Esophagus (tissue), 2 donors: ENCODE data around the gene KCNJ14. TPM values are rescaled to one million over a fixed set of nuclear protein-coding genes. Genes with fewer than 3 reads are reported as not detected.
A peak's percentile ranks its signal among the peaks of the same experiment; 100 is the strongest.
"Not testable (repeated sequence)": the region's sequence is repeated elsewhere in the genome, so short reads cannot be mapped to it uniquely, and the experiment has no call there.

Experiments
- H3K27ac ChIP-seq, 2 donors: one replicate each; pipeline ENCODE4 v1.5.1; 2013; ENCODE audit warnings: low read depth in 2 of 2, mild to moderate bottlenecking in 2 of 2, inconsistent platforms in 1 of 2, low read length in 1 of 2, moderate library complexity in 1 of 2
- H3K27me3 ChIP-seq, 2 donors: one replicate each; pipeline ENCODE4 v1.6.1; 2013; ENCODE audit warnings: low read length in 2 of 2, control low read depth in 1 of 2, mild to moderate bottlenecking in 1 of 2; ENCODE audit not compliant: insufficient read depth in 2 of 2, control insufficient read depth in 1 of 2
- H3K36me3 ChIP-seq, 2 donors: one replicate each; pipeline ENCODE4 v1.6.1; 2013; ENCODE audit warnings: low read length in 1 of 2; ENCODE audit not compliant: control insufficient read depth in 2 of 2, insufficient read depth in 2 of 2
- H3K4me1 ChIP-seq, 2 donors: one replicate each; pipeline ENCODE4 v1.6.1; 2013; ENCODE audit warnings: low read length in 1 of 2; ENCODE audit not compliant: control insufficient read depth in 2 of 2, insufficient read depth in 2 of 2
- H3K4me3 ChIP-seq, 2 donors: one replicate each; pipeline ENCODE4 v1.5.1; 2013; ENCODE audit warnings: low read length in 2 of 2, mild to moderate bottlenecking in 2 of 2, low read depth in 1 of 2, moderate library complexity in 1 of 2
- H3K9me3 ChIP-seq, 2 donors: one replicate each; pipeline ENCODE4 v1.6.1; 2013; ENCODE audit warnings: mild to moderate bottlenecking in 2 of 2, low read depth in 1 of 2, low read length in 1 of 2, moderate library complexity in 1 of 2; ENCODE audit not compliant: control insufficient read depth in 2 of 2, insufficient read depth in 1 of 2
- WGBS, 2 donors: extraction: QIAGEN DNeasy Blood & Tissue Kit; methylation state at CpG; one replicate each; pipeline ENCODE4 v1.1.7; 2013; 5-methylcytosine and 5-hydroxymethylcytosine counted together
- polyA plus RNA-seq, 2 donors: library from polyadenylated mRNA; stranded (reverse); fragments of 200-250 nt; gene quantifications; one replicate each; pipeline ENCODE4 v1.2.3, GENCODE V29; 2013
- donor health status: healthy with polysubstance abuse.
- donor health status: Bipolar disorder and iron deficiency.

The KCNJ14 gene
- polyA plus RNA-seq, 2 donors: 0.54 to 1.0 TPM

DNA sequence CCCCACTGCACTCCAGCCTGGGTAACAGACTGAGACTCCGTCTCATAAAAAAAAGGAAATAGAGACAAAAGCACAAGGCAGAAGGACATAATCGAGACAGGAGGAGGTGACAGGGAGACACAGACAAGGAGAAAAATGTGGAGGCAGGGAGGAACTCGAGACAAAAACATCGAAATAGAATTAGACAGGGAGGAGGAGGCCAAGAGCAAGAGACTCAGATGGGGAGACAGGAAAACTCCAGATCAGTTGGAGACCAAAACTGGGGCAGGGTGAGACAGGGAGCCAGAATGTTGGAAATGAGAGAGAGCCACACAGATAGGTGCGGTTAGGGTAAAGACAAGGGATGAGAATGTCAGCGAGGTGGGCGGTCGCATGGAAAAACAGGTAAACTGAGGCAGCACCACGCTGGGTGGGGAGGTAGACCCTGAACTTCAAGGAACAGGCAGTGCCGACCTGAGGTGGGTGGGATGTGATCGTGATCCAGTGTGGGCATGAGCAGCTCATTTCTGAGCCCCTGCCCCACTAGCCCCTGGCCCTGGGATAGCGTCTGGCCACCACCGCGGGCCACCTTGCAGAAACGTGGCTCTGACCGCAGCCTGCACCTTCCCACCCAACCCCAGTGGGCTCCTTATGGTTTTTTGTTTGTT lies 29.0 kb downstream of the KCNJ14 start:
- H3K4me1 ChIP-seq: peaks cover 0 to 23% of the 10 kb centered on the region in 2 donors
- 83 to 84% methylated on average over 16 of the region's 16 CpGs for WGBS, 2 donors

DNA sequence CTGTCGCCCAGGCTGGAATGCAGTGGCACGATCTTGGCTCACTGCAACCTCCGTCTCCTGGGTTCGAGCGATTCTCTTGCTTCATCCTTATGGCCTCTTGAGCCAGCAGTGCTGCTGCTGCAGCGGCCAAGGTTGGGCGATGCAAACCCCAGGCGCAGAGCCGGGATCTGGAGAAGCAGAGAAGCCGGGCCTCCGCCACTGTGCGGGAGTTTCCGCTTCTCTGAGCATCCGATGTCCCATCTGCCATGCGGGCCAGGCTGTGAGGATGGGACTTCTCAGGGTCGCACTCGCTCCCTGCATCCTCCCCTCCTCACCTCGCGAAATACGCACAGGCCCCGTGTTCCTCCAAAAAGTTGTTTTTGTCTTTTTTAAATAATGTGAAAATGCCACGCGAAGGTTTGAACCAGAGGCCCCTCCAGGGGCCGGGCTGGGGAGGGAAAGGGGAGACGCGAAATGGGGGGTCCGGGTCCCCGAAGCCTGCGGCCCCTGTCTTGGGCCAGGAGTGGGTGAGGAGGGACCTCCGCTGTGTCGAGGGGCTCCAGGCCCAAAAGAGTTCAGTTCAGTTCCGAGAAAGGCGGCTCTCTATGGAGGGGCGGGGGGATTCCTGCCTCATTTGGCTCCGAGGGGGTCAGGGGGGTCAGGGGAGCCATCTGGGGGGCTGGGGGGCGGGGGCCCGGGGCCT lies 29.7 kb downstream of the KCNJ14 start:
- Histone ChIP-seq H3K27ac (no peak overlapping the region), H3K36me3 (no peaks in the 10 kb centered on the region), H3K27me3 (no peaks in the 10 kb centered on the region), H3K9me3 (no peaks in the 10 kb centered on the region), H3K4me1 (peaks cover 0 to 20% of the 10 kb centered on the region in 2 donors), H3K4me3 (no peak overlapping the region)
- WGBS, 2 donors: 84 to 88% methylated on average over 33 to 37 of the region's 37 CpGs

More for the DNA sequence above, 29.0 kb downstream of the KCNJ14 start:
- H3K4me3 ChIP-seq: no peak overlapping the region
- H3K27me3 ChIP-seq: no peaks in the 10 kb centered on the region
- H3K36me3 ChIP-seq: peaks cover 0 to 4% of the 10 kb centered on the region in 2 donors
- H3K27ac ChIP-seq: no peak overlapping the region
- no peaks in the 10 kb centered on the region for H3K9me3 ChIP-seq

GRCh38 chr19:48486706-48487105 lies 31.3 kb downstream of the KCNJ14 start:
- WGBS, 2 donors: 55 to 67% methylated on average over 10 of the region's 10 CpGs
- H3K36me3 ChIP-seq, H3K27me3 ChIP-seq, H3K9me3 ChIP-seq, H3K4me3 ChIP-seq: not testable (repeated sequence)
- Histone ChIP-seq H3K4me1 (peaks cover 0 to 17% of the 10 kb centered on the region in 2 donors), H3K27ac (peak overlapping the region in 1 of 2 donors; percentile 15)

DNA sequence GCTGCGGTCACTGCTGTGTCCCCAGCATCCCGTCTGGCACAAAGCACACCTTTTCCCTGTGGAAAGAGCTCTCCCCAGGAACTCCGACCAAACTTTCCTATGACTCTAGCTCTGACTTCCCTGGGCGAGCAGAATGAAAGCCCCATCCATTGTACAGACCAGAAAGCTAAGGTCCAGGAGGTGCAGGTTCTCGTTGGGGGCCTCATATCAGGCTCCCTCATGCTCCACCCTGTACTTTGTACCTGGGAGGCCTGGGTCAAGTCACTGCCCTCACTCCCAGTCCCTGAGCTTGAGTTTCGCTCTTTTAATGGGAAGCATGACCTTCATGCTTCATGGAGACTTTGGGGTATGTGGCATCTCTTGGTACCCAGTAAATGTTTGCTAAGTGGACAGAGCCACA lies 32.2 kb downstream of the KCNJ14 start:
- Histone ChIP-seq H3K4me3 (no peak overlapping the region), H3K9me3 (no peaks in the 10 kb centered on the region), H3K27me3 (no peaks in the 10 kb centered on the region), H3K27ac (peak overlapping the region; percentile 94), H3K36me3 (no peaks in the 10 kb centered on the region), H3K4me1 (peaks cover 0 to 16% of the 10 kb centered on the region in 2 donors)
- 59 to 62% methylated on average over 6 of the region's 6 CpGs for WGBS, 2 donors

DNA sequence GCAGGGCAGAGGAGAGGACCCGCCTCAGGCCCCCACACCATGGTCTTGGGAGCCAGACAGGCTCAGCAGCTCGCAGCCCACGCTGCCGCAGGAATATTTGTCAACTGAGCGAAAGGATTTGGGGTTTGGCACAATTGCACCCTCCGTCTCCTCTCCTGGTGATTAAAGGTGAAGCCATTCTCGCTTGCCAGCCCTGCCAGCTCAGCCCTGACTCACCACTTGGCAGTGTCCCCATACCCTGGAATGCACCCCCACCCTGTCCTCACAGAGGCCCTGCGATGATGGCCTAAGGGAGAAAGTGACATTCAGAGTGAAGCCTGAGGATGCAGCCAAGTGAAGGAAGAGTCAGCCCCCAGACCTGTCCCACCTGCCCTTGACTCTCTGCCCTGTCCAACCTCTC lies 32.6 kb downstream of the KCNJ14 start:
- Histone ChIP-seq H3K27ac (peak overlapping the region; percentile 94), H3K9me3 (no peaks in the 10 kb centered on the region), H3K27me3 (no peaks in the 10 kb centered on the region), H3K36me3 (no peaks in the 10 kb centered on the region), H3K4me3 (no peak overlapping the region), H3K4me1 (peaks cover 0 to 16% of the 10 kb centered on the region in 2 donors)
- 34 to 36% methylated on average over 8 of the region's 8 CpGs for WGBS, 2 donors

GRCh38 chr19:48488478-48488877 lies 33.1 kb downstream of the KCNJ14 start:
- H3K4me3 ChIP-seq, H3K36me3 ChIP-seq, H3K9me3 ChIP-seq, H3K27me3 ChIP-seq: not testable (repeated sequence)
- H3K27ac ChIP-seq: peak overlapping the region; percentile 91 to 94
- H3K4me1 ChIP-seq: peaks cover 0 to 16% of the 10 kb centered on the region in 2 donors
- 63 to 64% methylated on average over 7 of the region's 7 CpGs for WGBS, 2 donors

DNA sequence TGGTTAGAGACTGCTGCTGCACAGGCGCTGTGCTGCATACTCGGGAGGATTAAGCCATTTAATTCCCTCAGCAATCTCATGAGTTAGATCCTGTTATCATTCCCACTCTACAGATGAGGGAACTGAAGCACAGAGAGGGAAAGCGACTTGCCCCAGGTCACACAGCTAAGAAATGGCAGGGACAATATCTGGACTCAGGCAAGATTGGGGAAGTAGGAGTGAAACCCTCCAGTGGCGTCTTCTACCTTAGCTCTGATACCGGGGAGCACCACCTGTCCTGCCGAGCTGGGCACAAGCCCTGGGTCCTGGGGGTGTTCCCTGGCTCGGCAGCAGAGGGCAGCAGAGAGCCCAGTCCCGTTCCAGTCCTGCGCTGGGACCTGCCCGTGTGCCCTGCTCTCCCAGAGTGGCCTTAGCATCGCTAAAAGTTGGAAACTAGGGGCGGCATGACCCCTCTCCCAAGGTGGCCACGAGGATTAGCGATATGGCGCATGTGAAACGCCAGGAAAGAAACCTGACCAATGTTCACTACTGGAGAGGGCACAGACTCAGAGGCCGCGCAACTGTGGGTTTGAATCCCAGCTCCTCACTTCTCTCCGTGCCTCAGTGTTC lies 34.3 kb downstream of the KCNJ14 start:
- Histone ChIP-seq H3K4me1 (peaks cover 0 to 21% of the 10 kb centered on the region in 2 donors), H3K27ac (no peak overlapping the region), H3K27me3 (no peaks in the 10 kb centered on the region), H3K36me3 (no peaks in the 10 kb centered on the region), H3K4me3 (no peak overlapping the region), H3K9me3 (no peaks in the 10 kb centered on the region)
- WGBS, 2 donors: 23 to 25% methylated on average over 19 of the region's 19 CpGs

DNA sequence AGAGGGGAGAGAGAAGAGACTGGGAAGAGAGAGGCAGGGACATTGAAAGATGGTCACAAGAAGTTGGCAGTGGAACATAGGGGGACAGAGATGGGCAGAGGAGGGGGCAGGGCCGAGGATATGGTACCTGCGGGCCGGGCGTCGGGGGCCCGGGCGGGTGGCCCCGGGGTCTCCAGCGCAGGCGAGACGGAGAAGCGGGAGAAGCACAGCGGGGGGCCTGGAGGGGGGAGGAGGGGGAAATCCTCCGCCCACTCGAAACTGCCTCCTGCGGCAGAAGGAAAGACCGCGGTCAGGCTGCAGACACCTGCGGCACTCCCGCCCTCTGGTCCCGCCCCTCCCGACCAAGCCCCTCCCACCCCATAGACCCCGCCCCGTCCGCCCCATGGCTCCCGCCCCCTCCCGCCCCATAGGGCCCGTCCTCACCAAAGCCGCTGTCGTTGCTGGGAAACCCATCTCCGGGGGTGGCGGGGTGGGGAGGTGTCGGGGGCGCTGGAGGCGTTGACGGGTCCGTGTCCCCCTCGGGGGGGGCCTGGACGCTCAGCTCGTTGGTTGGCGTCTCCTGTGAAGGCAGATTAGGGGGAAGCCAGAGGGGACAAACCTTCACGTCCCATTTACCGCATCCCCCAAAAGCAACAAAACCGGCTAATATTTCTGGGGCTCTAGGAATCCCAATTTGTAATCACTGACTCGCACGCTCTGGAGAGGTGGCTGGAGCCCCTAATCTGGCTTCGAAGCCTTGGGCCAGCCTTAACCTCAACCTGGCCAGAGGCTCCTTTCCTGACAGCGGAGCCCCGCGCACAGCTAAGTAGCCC lies 35.8 kb downstream of the KCNJ14 start:
- no peaks in the 10 kb centered on the region for H3K36me3 ChIP-seq
- no peaks in the 10 kb centered on the region for H3K27me3 ChIP-seq
- H3K27ac ChIP-seq: peak overlapping the region in 1 of 2 donors; percentile 15
- H3K4me3 ChIP-seq: no peak overlapping the region
- WGBS, 2 donors: 9 to 16% methylated on average over 36 to 50 of the region's 50 CpGs
- H3K4me1 ChIP-seq: peaks cover 0 to 21% of the 10 kb centered on the region in 2 donors
- H3K9me3 ChIP-seq: no peaks in the 10 kb centered on the region

GRCh38 chr19:48491793-48492123 lies 36.4 kb downstream of the KCNJ14 start:
- H3K27ac ChIP-seq: peak overlapping the region in 1 of 2 donors; percentile 15
- H3K27me3 ChIP-seq: no peaks in the 10 kb centered on the region
- H3K9me3 ChIP-seq: no peaks in the 10 kb centered on the region
- H3K36me3 ChIP-seq: no peaks in the 10 kb centered on the region
- peaks cover 0 to 21% of the 10 kb centered on the region in 2 donors for H3K4me1 ChIP-seq
- no peak overlapping the region for H3K4me3 ChIP-seq
- WGBS, 2 donors: 42 to 49% methylated on average over 10 of the region's 10 CpGs
